Measurements from ENCODE around the gene PGLYRP1.

- no peak for TF ChIP-seq CEBPB (IDR thresholded peaks at IDR 0.05; ENCODE audit: low read depth)
- no peak for TF ChIP-seq SIN3A (IDR thresholded peaks at IDR 0.05; ENCODE audit: low read depth)
- TF ChIP-seq POLR2A (IDR thresholded peaks at IDR 0.05; ENCODE audit: borderline replicate concordance, extremely low read depth, insufficient read depth, insufficient read length) = no peak
- no peak for TF ChIP-seq CTCF (IDR thresholded peaks at IDR 0.05 in 2 of 3, conservative IDR thresholded peaks at IDR 0.05 in 1 of 3; ENCODE audit: borderline replicate concordance in 1 of 3, insufficient read depth in 1 of 3, low read depth in 2 of 3, low read length in 2 of 3)
- TF ChIP-seq, protein P1, sequence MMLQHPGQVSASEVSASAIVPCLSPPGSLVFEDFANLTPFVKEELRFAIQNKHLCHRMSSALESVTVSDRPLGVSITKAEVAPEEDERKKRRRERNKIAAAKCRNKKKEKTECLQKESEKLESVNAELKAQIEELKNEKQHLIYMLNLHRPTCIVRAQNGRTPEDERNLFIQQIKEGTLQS (IDR thresholded peaks at IDR 0.05) = no peak
- TF ChIP-seq EZH2 (IDR thresholded peaks at IDR 0.05) = no peak
- TF ChIP-seq CBX3 (IDR thresholded peaks at IDR 0.05; ENCODE audit: low read depth) = no peak
- TF ChIP-seq SP1 (IDR thresholded peaks at IDR 0.05; ENCODE audit: low read depth) = no peak
- TF ChIP-seq EZH2phosphoT487 (IDR thresholded peaks at IDR 0.05; ENCODE audit: borderline replicate concordance) = no peak
- no peak for TF ChIP-seq POLR2AphosphoS5 (IDR thresholded peaks at IDR 0.05; ENCODE audit: low read depth, low read length)
Measured at GRCh38 chr19:46066471-46066870, 43.6 kb upstream of the PGLYRP1 start.

All from HCT116 (cell line).